ENCODE data around the gene SELENOM. TPM values are rescaled to one million over a fixed set of nuclear protein-coding genes. Genes with fewer than 3 reads are reported as not detected.

The SELENOM gene
- total RNA-seq, 4 donors from 2014 or later, result 37.4 to 72.1 (median 56.0) TPM

DNA sequence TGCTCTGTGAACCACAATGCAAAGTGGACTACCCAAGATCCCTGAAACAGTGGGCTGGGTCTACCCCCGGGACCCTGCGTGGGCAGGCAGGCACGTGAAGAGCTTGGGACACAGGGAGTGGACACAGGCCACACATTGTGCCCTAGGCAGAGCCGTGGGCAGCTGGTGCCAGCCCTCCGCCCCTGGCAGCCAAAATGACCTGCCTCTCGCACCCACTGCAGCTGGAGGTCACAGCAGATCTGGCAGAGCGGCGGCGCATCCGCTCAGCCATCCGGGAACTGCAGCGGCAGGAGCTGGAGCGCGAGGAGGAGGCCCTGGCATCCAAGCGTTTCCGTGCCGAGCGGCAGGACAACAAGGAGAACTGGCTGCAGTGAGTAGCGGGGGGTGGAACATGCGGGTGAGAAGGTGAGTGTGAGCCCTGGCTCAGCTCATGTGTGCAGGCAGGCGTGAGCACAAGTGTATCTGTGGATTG, 19.6 kb downstream of the SELENOM start:
- peak overlapping the region; percentile 5 for H3K27ac ChIP-seq
- WGBS, result 91% methylated on average over 14 of the region's 21 CpGs
- DNase-seq (ENCODE audit: low spot score in 2 of 2), result no peak
- TF ChIP-seq POLR2AphosphoS5 (IDR thresholded peaks at IDR 0.05) (no peak), CTCF (IDR thresholded peaks at IDR 0.05) (no peak), EP300 (IDR thresholded peaks at IDR 0.05) (no peak), POLR2A (IDR thresholded peaks at IDR 0.05) (no peak)
- H3K27me3 ChIP-seq, result no peaks in the 10 kb centered on the region
- H3K36me3 ChIP-seq, result peaks cover 52% of the 10 kb centered on the region
- H3K9me3 ChIP-seq, result no peaks in the 10 kb centered on the region
- peaks cover 46% of the 10 kb centered on the region for H3K4me1 ChIP-seq
- no peak overlapping the region for H3K4me3 ChIP-seq

- no peak for DNase-seq (ENCODE audit: low spot score in 2 of 2)
- H3K27me3 ChIP-seq, result no peaks in the 10 kb centered on the region
- H3K4me3 ChIP-seq, result no peak overlapping the region
- peak overlapping the region; percentile 5 for H3K27ac ChIP-seq
- 68% methylated on average over 6 of the region's 8 CpGs for WGBS
- peaks cover 55% of the 10 kb centered on the region for H3K4me1 ChIP-seq
- TF ChIP-seq POLR2AphosphoS5 (IDR thresholded peaks at IDR 0.05), result no peak
- no peak for TF ChIP-seq POLR2A (IDR thresholded peaks at IDR 0.05)
- no peak for TF ChIP-seq CTCF (IDR thresholded peaks at IDR 0.05)
- TF ChIP-seq EP300 (IDR thresholded peaks at IDR 0.05), result no peak
- H3K9me3 ChIP-seq, result no peaks in the 10 kb centered on the region
- peaks cover 44% of the 10 kb centered on the region for H3K36me3 ChIP-seq
Measured at GRCh38 chr22:31086703-31087330, 20.6 kb downstream of the SELENOM start.

- no peaks in the 10 kb centered on the region for H3K9me3 ChIP-seq
- WGBS, result 100% methylated on average over 1 of the region's 3 CpGs
- peaks cover 61% of the 10 kb centered on the region for H3K4me1 ChIP-seq
- no peak for TF ChIP-seq CTCF (IDR thresholded peaks at IDR 0.05)
- no peak for TF ChIP-seq EP300 (IDR thresholded peaks at IDR 0.05)
- no peak for TF ChIP-seq POLR2A (IDR thresholded peaks at IDR 0.05)
- TF ChIP-seq POLR2AphosphoS5 (IDR thresholded peaks at IDR 0.05), result no peak
- H3K36me3 ChIP-seq, result peaks cover 35% of the 10 kb centered on the region
- no peaks in the 10 kb centered on the region for H3K27me3 ChIP-seq
- H3K4me3 ChIP-seq, result peak overlapping the region; percentile 76
- no peak for DNase-seq (ENCODE audit: low spot score in 2 of 2)
- peak overlapping the region; percentile 94 for H3K27ac ChIP-seq
Measured at GRCh38 chr22:31085928-31086327, 21.4 kb downstream of the SELENOM start.

DNA sequence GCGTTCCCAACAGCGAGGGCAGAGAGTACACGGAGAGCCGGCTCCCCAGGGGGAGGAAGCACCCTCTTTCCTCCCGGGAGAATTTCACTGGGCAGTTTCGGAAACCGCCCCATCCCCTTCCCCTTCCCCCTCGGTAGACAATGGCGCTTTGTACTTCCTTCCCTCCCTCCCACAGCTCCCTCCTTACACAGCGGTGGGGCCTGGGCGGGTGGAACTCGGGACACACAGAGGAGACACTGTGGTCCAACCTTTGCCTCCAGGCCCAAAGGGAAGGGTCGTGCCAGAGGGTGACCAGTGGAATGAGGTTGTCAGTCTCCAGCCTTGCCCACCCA, 21.9 kb downstream of the SELENOM start:
- peak overlapping the region; percentile 76 for H3K4me3 ChIP-seq
- H3K27me3 ChIP-seq, result no peaks in the 10 kb centered on the region
- DNase-seq (ENCODE audit: low spot score in 2 of 2), result no peak
- WGBS, result 22% methylated on average over 11 of the region's 13 CpGs
- H3K36me3 ChIP-seq, result peaks cover 30% of the 10 kb centered on the region
- peak in 1 of 2 donors; percentile 1 for TF ChIP-seq CTCF (IDR thresholded peaks at IDR 0.05)
- TF ChIP-seq EP300 (IDR thresholded peaks at IDR 0.05), result no peak
- H3K9me3 ChIP-seq, result no peaks in the 10 kb centered on the region
- peak overlapping the region; percentile 94 for H3K27ac ChIP-seq
- H3K4me1 ChIP-seq, result peaks cover 65% of the 10 kb centered on the region

- Histone ChIP-seq H3K36me3 (peaks cover 25% of the 10 kb centered on the region), H3K9me3 (no peaks in the 10 kb centered on the region), H3K4me3 (peak overlapping the region; percentile 76), H3K27me3 (no peaks in the 10 kb centered on the region), H3K4me1 (peaks cover 69% of the 10 kb centered on the region), H3K27ac (peak overlapping the region; percentile 94)
- TF ChIP-seq CTCF (IDR thresholded peaks at IDR 0.05), result peak; percentile 57 to 86
- no peak for TF ChIP-seq EP300 (IDR thresholded peaks at IDR 0.05)
- TF ChIP-seq POLR2A (IDR thresholded peaks at IDR 0.05), result peak in 1 of 2 donors; percentile 66
- TF ChIP-seq POLR2AphosphoS5 (IDR thresholded peaks at IDR 0.05), result peak in 1 of 3 donors; percentile 83
- under 1% methylated on average over 37 of the region's 69 CpGs for WGBS
- DNase-seq (ENCODE audit: low spot score in 2 of 2), result peak; percentile 93 to 96
Measured at GRCh38 chr22:31084811-31085492, 22.4 kb downstream of the SELENOM start.
